Activated CD8-positive, alpha-beta memory T cell treated with anti-CD3 and anti-CD28 coated beads, Interleukin-2, amount 50 U/mL, for 24 hours (primary cell): ENCODE data around the gene BRPF1.
"Not testable (repeated sequence)": the region's sequence is repeated elsewhere in the genome, so short reads cannot be mapped to it uniquely, and the experiment has no call there.

Source experiments
- DNase-seq: peaks from one replicate; pipeline ENCODE4 v3.0.0-alpha.2; 2020; ENCODE audit errors: extremely low read depth

BRPF1 gene

DNA sequence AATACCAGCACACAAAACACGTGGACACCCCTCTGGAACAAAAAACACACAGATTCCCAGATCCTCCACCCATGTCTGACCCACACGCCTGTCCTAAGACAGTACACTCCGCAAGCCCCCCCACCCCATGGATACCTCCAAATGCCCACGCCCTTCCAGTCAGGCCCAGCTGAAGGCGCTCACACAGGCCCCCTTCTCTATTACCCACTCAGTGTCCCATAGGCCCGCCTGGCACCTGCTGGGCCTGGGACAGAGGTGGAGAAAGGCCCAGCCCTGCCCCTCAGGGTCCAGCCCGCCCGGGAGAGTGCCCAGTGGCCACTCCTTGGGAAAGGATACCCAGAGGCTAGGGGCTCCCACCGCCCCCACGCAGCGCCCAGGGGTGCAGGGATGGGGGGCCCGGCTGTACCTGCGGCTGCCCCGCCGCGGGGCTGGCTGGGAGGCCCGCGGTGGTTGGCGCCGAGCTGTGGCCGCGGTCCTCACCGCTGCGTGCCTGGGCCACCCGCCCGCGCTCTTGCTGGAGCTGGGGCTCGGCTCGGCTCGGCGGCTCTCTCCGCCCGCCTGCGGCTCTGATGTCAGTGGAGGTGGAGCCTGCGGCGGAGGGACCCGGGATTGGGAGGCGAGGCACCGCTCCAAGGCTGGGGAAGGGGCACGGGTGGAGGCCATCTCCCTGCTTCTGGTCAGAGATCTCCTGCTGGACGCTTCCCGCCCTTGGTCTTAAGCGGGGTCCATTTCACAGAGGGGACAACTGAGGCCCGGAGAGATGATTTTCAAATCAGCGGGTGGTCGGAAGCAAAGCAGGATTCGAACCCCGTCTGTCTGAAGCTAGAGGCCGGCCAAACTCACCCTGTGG lies 38.1 kb downstream of the BRPF1 start, which contains the start of gene CAMK1:
Gene CAMK1, minus strand, starts transcription at position 522 of the 850 bp plus-strand sequence. CDS start 2,198 bp downstream, outside the sequence.
- DNase-seq = no peak

DNA sequence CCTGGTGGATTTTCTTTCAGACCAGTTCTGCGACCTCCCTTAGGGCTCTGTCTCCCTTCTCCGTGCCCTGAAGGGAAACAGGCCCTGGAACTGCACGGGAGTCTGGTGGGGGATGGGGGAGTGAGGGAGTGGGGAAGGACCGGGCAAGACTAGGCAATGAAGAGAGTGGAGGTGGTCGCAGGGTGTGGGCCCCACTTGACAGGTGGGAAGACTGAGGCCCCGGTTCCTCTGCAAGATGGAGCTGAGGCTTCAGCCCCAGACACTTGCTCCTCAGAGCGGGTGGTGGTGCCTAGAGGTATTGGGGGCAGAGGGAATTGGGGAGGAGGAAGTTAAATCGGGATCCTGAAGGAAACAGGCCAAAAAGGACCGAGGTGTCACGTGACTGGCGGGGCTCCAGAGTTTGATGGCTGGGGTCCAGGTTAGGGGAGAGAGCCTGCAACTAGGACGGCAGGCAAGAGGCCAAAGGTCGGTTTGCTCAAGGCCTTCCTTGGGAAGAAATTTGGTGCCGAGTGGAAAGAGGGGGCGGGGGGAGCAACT lies 38.8 kb downstream of the BRPF1 start:
- DNase-seq = no peak

DNA sequence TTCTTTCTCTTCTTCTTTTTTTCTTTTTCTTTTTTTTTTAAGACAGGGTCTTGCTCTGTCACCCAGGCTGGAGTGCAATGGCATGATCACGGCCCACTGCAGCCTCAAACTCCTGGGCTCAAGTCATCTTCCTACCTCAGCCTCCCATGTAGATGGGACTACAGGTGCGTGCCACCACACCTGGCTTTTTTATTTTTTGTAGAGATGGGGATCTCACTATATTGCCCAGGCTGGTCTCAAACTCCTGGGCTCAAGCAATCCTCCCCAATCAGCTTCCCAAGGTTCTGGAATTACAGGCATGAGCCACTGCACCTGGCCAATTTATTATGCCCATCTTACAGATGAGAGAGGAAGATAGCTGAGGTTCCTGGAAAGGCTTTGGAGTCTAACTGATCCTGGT lies 39.5 kb downstream of the BRPF1 start:
- not testable (repeated sequence) for DNase-seq

DNA sequence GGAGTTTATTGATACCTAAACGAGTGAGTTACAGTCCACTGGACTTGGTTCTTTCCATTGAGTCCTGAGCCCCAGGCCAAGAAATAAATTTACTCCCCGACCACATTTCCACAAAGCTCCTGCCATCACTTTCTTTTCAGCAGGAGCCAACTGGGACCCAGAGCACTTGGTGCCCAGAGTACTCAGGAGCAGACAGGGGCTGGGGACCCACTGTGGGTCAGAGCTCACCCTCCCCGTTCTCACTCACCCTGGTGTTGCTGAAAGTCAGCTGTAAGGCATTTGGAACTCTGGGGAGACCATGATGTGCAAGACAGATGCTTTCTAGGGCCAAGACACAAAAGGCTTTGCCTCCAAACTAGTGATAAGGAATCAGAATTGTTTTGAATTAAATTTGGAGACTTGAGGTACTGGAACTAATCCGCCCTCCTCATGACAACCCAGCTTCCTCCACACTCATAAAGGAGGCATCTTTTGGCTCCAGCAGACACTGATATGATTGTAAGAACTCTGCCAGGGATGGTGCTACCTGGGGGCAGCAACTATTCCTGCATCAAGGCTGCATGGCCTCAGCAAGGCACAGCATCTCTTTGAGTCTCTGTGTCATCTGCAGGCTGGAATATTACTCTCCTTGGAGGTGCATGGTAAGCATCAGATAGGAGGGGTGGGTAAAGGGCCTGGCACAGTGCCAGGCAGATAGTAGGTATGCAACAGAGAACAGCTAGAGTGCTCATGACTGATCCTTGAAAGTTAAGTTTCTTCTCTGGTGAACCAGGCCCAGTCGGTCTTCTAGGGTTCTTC lies 45.6 kb downstream of the BRPF1 start:
- DNase-seq = no peak

DNA sequence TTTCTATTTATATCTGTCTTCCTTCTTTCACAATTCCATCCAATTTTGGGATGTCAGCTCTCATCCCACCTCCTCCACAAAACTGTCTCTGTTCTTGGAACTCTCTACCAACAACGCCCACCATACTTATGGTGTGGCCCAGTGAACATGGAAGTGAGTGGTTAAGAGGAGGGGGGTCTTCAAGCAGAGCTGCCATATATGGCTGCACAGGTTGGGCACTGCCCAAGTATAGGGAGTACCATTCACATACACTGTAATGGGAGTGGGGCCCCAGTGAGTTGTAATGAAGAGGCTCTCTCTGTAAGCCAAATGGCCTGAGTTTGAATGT lies 46.1 kb downstream of the BRPF1 start:
- no peak for DNase-seq

DNA sequence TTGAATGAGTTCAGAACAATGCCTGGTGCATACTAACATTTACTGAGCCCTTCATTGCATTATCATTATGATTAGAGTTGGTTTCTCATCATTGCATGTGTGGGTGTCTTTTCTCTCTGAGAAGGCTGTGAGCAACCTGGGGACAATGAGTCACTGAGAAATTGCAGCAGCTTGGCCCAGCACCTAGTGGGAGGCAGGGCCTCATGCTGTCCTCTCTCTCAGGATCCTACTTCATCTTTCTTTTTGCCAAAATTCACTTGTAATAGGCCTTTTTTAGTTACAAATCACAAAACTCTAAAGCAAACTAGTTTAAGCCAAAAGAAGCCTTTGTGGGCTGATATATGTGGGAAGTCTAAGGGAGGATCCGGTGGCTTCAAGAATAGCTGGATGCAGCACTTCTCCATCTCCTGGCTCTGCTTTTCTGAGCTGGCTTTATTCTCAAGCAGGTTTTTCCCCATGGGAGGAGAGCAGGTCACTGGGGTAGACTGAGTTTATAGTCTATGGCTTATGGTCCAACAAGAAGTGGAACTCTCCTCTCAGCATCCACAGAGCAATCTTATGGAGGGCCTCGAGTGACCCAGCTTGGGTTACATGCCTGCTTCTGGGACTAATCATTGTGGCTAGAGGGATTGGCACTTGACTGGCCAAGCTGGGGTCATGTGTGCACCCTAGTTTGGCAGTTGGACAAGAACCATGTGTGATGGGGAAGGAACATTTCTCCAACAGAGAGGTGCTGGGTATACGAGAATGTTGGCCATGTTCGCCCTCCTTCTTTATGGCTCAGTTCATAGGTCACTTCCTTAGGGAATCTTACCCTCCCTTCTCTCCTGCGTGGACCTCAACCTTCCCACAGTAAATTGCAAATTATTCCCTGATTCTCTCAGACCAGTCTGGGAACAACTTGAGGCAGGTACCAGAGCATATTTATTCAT lies 46.9 kb downstream of the BRPF1 start:
- DNase-seq = no peak

DNA sequence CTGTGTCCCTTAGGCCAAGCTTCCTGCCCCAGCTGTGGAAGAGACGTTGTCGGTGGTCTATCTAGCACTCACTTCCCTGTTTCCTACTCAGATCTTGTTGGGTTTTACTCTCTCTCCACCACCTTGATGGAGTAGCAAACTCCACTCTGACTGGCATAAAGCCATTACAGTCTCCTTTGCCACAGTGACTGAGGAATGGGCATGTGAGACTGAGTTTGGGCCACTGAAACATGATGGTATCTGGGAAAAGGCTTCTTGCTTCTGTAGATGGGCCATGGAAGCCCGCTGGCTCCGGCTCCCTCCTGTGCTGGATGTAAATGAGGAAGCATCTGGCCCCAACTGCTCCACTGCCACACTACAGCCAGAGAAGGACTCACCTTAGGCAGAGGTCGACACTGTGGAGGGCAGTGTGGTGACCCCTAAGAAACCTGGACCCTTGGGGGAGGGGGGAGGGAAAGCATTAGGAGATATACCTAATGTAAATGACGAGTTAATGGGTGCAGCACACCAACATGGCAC lies 47.6 kb downstream of the BRPF1 start:
- no peak for DNase-seq

DNA sequence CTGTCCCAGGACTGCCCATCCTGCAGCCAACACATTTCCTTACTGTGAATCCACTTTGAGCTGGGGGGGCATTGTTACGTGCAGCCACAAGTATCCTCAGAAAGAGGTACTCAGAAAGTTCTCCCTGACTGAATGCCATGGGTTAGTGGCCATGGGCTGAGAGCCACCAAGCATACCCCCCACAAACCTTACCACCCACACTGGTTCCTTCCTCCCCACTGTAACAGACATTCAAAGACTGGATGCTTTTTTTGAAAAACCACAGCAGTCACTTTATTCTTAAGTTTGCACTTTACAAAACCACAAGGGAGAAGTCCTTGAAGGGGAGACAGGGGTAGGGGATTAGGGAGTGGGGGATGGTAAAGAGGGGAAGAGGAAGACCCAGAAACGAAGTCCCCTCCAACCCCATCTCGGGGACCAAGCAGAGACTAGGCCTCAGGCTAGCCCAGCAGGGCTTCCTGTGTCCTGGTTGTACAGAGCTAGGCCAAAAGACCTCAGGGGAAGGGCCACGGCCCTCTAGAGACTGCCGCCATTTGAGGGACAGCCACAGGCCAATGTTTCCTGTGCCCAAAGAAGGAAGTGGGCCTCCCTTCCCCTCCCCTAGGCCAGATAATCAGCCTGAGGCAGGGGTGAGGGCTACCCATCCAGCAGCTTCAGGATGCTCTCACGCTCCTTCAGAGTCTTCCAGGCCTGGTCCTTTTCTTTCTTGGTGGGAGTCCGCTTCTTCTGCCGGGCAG lies 48.4 kb downstream of the BRPF1 start:
- DNase-seq = no peak

DNA sequence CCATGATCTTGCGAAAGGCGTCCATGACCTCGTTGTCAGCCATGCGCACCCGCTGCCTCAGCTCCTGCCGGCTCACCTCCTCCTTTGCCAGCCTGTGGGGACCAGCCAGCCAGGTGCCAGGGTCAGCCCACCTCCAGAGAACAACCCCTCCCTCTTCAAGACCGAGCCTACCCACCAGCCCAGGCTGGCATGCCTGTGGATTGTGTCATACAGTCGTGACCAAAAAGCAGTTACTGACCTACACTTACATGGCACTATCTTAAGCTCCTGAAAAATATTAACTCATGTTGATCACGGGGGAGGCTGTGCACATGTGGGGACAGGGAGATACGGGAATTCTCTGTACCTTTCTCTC lies 48.9 kb downstream of the BRPF1 start:
- no peak for DNase-seq

DNA sequence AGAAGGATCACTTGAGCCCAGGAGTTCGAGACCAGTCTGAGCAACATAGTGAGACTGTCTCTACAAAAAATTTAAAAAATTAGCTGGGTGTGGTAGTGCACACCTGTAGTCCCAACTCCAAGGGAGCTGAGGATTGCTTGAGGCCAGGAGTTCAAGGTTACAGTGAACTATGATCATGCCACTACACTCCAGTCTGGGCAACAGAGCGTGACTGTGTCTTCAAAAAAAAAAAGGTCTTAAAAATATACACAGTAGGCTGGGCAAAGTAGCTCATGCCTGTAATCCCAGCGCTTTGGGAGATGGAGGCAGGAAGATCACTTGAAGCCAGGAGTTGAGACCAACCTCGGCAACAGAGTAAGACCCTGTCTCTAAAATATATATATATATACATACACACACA lies 49.4 kb downstream of the BRPF1 start:
- DNase-seq = no peak

DNA sequence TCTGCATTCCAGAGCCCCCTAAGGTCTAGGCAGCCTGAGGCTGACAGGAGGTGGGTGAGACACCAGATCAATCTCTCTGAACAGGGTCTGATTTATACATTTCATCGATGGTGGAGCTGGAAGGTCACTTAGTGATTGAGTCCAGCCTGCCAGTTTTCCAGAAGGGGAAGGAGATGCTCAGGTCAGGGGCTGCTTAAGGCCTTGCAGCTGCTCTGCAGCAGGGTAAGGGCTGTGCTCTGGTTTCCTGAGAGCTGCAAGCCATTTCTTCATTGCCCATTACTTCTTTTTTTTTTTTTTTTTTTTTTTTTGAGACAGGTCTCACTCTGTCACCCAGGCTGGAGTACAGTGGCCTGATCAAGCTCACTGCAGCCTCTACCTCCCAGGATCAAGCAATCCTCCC lies 50.0 kb downstream of the BRPF1 start:
- no peak for DNase-seq

DNA sequence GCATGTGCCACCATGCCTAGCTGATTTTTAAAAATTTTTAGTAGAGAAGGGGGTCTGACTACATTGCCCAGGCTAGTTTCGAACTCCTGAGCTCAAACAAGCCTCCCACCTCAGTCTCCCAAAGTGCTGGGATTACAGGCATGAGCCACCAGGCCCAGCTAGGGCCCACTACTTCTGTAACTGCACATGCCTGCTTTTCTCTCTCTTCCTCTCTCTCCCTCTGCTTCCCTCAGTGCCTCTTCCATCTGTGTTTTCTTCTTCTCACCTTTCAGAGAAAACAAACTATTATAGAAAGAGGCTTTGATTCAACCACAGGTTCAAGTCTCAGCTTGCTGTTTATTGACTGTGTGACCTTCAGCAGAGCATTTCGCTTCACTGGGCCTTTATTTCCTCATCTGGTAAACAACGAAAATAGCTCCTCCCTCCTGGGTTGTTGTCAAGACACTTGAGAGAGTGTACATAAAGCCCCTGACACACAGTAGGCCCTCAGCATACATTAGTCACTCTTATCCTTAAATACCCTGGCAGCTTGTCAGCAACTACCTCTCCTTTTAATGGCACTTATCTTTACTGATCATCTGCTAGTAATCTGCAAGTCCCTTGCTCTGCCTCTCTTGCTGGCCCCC lies 50.6 kb downstream of the BRPF1 start:
- DNase-seq = no peak

DNA sequence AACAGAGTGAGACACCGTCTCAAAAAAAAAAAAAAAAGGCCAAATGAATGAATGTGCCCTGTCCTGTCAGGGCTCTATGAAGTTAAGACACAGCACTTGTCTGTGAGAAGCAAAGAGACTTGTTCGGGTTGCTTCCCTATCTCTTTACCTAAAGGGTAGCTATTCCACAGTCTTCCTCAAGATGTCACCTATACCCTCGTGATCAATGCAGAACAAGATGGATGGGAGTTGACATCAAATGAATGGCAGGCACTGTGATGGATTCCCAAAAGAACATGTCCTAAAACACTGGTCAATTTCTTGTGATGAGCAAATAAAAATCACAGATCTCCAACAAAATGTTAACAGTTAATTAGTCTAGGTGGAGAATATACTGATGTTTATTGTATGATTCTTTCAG lies 51.2 kb downstream of the BRPF1 start:
- DNase-seq = no peak

DNA sequence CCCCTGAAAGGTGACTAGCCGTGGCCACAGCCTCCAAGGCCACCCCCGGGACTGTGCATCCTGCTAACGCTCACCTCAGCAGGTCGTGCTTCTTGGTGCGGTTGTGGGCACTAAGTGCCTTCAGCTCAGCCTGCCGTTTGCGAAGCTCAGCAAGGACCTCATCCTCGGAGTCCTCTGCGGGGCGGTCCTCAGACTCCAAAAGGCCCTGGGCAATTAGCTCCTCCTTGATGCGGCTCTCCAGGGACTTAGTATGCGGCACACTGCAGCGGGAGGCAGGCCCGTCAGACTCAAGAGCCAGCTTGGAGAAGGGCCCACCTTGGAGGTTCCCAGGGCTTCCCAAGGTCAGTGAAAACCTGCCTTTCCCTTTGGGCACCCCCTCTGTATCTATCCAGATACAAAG lies 52.4 kb downstream of the BRPF1 start:
- no peak for DNase-seq

DNA sequence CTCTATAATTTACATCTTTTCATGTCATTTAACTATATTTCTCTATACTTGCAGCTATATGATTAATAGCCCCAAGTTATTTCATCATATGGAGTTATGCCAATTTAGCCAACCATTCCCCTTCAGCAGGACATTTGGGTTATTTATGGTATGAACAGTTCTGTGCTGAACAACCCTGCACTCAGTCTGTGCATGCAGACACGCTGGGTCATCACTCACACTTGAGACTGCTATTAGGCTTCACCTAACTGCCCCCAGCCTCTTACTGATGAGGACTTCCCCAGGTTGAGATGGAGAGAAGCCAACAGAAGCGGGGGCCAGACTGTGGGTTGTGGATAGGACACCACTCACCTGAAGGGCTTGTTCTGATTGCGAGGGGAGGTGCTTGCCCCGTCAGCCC lies 53.4 kb downstream of the BRPF1 start:
- DNase-seq = no peak

DNA sequence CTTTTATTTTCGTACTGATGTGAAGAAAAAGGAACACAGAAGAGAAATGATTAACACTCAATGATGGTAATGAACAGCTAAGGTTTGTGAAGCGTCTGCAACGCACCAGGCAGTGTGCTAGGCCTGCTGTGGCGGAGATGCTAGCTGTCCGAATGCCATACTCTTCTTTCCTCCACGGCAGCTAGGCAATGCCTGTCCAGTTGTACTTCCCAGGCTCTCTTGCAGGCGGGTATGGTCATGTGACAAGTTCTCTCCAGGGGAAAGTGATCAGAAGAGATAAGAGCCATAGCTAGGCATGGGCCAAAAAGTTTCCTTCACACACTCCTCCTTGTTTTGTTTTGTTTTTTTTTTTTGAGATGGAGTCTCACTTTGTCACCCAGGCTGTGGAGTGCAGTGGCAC lies 54.1 kb downstream of the BRPF1 start:
- no peak for DNase-seq

DNA sequence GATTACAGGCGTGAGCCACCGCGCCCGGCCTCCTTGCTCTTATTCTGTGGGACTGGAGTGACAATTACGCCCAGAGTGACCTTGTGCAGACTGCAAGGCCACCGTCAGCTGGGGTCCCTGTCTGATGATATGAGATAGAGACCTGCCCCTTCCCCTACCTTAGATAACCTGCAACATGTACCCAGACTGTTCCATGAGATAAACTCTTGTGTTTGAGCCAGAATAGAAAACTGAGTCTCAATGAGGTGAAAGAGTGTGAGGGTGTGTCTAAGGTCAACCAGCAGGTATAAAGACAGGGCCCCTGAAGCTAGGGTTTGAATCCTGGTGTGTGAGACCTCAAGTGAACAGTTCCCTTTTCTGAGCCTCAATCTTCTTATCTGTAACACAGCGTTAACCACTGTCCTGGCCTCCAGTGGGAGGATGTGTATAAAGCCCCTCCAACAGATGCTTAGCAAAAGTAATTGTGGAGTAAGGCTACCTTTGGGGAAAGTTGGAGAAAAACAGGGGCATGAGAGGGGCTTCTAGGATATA lies 54.7 kb downstream of the BRPF1 start:
- no peak for DNase-seq

DNA sequence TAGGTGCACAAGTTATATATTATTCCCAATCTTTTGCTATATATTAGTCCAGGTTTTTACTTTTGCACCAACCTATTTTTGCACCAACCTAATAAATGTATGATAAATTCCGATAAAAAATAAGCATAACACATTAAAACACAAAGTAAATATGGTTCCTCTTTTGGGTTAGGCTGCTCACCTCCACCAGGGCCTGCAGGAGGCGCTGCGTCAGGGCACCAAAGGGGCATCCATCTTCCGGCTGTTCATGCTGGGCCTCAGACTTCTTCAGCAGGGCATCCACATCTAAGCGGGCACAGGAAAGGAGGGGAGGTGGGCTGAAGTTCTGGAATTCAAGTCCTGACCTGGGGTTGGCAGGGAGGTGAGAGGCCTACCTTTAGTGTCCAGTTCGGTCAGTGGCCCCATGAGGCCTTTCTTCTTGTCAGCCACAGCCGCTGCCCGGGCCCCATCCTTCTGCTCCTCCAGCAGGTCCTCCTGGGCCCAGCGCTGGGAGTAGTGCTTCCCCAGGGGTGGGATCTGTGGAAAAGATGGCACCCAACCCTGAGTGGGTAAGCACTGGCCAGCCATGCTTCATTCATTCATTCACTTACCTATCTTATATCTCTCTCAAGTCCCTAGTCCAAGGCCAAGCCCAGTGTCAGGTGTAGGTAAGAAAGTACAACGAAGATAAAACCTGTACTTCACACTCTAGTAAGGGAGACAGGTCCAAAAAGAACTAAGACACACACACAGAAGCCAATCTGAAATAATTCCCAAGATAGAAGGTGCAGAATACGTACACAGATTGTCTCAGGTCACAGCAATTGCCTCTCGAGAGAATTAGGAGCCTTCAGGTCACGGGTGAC lies 55.5 kb downstream of the BRPF1 start:
- DNase-seq = no peak

DNA sequence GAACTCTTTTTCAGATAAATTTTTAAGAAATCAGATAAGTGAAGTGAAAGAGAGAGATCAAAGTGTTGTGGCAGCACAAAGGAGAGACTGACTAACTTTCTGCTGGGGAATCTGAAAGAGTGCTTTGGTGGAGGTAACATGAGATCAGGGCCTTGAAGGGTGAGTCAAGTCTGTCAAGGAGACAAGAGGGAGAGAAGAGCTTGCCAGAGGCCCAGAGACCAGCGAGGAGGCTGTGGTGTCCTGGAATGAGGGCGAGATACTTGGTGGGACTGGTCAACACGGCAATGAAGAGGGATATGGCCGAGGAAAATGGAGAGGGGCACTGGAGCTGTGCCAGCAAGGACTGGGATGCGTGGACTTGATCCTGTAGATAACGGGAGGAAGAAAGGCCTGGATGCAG lies 56.2 kb downstream of the BRPF1 start:
- no peak for DNase-seq
